Lower leg skin (tissue), 4 donors: ENCODE data around the gene MINDY2. TPM values are rescaled to one million over a fixed set of nuclear protein-coding genes. Genes with fewer than 3 reads are reported as not detected.
"Not testable (repeated sequence)": the region's sequence is repeated elsewhere in the genome, so short reads cannot be mapped to it uniquely, and the experiment has no call there.

ENCODE experiments used
- DNase-seq, 2 donors: peaks; one replicate each; pipeline ENCODE4 v3.0.0-alpha.2; 2019; ENCODE audit warnings: low spot score in 2 of 2
- H3K4me3 ChIP-seq: fragments of 200-600 bp; sonication (generic); 2 replicates; pipeline ENCODE4 v1.5.1; 2017; ENCODE audit warnings: mild to moderate bottlenecking, low read depth; ENCODE audit not compliant: poor library complexity, severe bottlenecking
- POLR2A ChIP-seq, 2 donors: fragments of 450-650 bp; IDR thresholded peaks; one replicate each; pipeline ENCODE4 v1.6.1; 2016 to 2017; ENCODE audit warnings: antibody characterized with exemption in 2 of 2, mild to moderate bottlenecking in 1 of 2, moderate library complexity in 1 of 2
- WGBS, 2 donors: methylation state at CpG; one replicate each; pipeline ENCODE4 v1.1.5; 2018; 5-methylcytosine and 5-hydroxymethylcytosine counted together
- intact Hi-C: fragments of 100-400 bp; cut with DNase I; formaldehyde crosslinking; loops from one replicate; pipeline ENCODE4 v1.15.0; 2023; ENCODE audit warnings: low total_unique reads
- total RNA-seq, 4 donors: library from RNA; depleted of rRNA; stranded (reverse); fragments of >200 nt; gene quantifications; one replicate each; pipeline ENCODE4 v1.1.0, GENCODE V29; 2016
- TF ChIP-seq, protein P1 (sequence below), 3 donors: fragments of 450-650 bp; IDR thresholded peaks; one replicate each; pipeline ENCODE4 v1.5.1; 2016; ENCODE audit warnings: antibody characterized with exemption in 3 of 3, mild to moderate bottlenecking in 3 of 3, moderate library complexity in 2 of 3

The MINDY2 gene
- total RNA-seq, 4 donors from 2014 or later = 17.9 to 30.5 (median 23.4) TPM

DNA sequence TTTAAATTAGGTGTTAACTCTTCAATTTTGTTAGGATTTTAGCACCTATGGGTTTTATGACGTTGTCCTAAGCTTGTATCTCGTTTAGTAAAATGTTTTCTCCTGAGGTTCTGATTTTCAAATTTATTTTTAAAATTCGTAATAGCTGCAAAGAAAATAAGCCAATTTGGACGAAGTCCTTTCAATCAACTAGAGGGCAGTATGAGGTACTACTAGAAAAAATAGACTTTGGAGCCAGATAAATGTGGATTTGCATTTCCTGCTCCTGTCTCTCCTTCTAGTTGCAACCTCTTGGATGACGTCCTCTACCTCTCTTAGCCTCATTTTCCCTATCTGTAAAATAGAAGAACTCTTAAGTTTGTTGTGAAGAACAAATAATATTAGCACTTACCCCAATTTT lies 81.2 kb downstream of the MINDY2 start:
- no peak overlapping the region for H3K4me3 ChIP-seq
- intact Hi-C loops = no loop called here
- TF ChIP-seq, protein P1, sequence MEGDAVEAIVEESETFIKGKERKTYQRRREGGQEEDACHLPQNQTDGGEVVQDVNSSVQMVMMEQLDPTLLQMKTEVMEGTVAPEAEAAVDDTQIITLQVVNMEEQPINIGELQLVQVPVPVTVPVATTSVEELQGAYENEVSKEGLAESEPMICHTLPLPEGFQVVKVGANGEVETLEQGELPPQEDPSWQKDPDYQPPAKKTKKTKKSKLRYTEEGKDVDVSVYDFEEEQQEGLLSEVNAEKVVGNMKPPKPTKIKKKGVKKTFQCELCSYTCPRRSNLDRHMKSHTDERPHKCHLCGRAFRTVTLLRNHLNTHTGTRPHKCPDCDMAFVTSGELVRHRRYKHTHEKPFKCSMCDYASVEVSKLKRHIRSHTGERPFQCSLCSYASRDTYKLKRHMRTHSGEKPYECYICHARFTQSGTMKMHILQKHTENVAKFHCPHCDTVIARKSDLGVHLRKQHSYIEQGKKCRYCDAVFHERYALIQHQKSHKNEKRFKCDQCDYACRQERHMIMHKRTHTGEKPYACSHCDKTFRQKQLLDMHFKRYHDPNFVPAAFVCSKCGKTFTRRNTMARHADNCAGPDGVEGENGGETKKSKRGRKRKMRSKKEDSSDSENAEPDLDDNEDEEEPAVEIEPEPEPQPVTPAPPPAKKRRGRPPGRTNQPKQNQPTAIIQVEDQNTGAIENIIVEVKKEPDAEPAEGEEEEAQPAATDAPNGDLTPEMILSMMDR (IDR thresholded peaks at IDR 0.05) = no peak
- TF ChIP-seq POLR2A (IDR thresholded peaks at IDR 0.05) = no peak
- 82 to 84% methylated on average over 5 of the region's 5 CpGs for WGBS, 2 donors
- DNase-seq = no peak

DNA sequence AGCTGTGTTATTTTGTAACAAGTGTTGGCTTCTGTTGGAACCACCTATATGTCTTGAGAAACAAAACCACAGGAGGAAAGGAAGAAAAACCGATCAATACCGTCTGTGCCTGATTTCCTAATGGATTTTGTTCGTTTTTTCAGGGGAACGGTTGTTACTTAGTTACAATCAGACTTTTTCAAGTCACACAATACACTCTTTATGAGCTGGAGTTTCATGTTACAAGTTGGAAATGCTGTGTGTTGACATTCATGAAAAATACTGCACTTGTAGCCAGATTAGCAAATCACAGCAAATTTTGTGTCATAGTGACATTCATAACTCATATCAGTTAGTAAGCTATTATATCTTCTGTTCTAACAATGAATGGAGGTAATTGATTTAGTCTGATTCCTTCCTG lies 83.5 kb downstream of the MINDY2 start:
- WGBS, 2 donors = 75 to 81% methylated on average over 4 of the region's 4 CpGs
- H3K4me3 ChIP-seq = no peak overlapping the region
- no peak for DNase-seq
- intact Hi-C loops = no loop called here
- TF ChIP-seq, protein P1 (IDR thresholded peaks at IDR 0.05) = no peak
- TF ChIP-seq POLR2A (IDR thresholded peaks at IDR 0.05) = no peak

DNA sequence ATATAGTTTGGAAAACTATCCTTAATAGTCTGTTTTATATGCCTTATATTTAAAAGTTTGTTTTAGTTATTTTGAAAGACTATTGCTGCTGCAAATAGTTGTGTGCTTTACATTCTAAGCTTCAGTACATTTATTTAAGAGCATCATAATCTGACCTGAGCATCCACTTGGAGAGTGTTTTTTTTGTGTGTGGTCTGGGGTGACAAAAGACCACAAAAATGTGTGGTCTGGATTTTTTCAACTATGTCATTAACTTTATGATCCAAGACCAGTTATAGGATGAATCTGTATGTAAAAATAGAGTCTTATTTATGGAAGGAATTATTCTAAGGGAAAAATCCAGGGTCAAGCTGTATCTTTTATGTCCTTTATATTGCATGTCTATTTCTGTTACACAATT lies 85.0 kb downstream of the MINDY2 start:
- H3K4me3 ChIP-seq = no peak overlapping the region
- no peak for TF ChIP-seq POLR2A (IDR thresholded peaks at IDR 0.05)
- TF ChIP-seq, protein P1 (IDR thresholded peaks at IDR 0.05) = no peak
- intact Hi-C loops = no loop called here
- DNase-seq = no peak

DNA sequence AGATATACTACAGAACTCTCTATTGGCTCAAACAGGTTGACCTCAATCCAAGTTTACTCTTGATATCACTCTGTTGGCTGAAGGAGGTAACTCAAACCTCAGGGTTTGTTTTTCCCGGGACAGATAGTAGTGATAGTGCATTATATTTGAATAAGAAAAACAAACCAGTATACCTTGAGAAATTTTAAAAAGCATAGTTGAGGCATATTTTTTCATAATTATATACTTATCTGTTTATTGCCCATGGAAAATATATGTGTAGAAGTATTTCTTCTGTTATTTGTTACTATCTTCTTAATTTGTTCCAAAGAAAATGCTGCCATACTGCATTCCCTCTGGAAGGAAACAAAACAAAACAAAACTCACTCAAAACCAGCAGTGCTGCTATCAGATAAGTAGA lies 85.5 kb downstream of the MINDY2 start:
- intact Hi-C loops, H3K4me3 ChIP-seq, DNase-seq: not testable (repeated sequence)
- 74 to 86% methylated on average over 1 of the region's 1 CpG for WGBS, 2 donors

DNA sequence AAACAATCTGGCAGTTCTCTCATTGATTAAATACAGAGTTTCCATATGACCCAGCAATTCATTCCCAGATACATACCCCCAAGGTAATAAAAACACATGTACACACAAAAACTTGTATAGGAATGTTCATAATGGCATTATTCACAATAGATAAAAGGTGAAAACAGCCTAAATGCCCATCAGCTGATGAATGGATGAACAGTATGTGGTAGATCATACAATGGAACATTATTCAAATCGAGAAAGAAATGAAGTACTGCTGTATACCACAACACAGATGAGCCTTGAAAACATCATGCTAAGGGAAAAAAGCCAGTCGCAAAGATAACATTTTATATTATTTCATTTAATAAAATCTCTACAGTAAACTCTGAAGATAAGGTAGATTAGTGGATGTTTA lies 91.2 kb downstream of the MINDY2 start:
- H3K4me3 ChIP-seq = no peak overlapping the region
- 77 to 79% methylated on average over 2 of the region's 2 CpGs for WGBS, 2 donors
- TF ChIP-seq, protein P1 (IDR thresholded peaks at IDR 0.05) = no peak
- TF ChIP-seq POLR2A (IDR thresholded peaks at IDR 0.05) = no peak
- intact Hi-C loops = no loop called here
- no peak for DNase-seq

DNA sequence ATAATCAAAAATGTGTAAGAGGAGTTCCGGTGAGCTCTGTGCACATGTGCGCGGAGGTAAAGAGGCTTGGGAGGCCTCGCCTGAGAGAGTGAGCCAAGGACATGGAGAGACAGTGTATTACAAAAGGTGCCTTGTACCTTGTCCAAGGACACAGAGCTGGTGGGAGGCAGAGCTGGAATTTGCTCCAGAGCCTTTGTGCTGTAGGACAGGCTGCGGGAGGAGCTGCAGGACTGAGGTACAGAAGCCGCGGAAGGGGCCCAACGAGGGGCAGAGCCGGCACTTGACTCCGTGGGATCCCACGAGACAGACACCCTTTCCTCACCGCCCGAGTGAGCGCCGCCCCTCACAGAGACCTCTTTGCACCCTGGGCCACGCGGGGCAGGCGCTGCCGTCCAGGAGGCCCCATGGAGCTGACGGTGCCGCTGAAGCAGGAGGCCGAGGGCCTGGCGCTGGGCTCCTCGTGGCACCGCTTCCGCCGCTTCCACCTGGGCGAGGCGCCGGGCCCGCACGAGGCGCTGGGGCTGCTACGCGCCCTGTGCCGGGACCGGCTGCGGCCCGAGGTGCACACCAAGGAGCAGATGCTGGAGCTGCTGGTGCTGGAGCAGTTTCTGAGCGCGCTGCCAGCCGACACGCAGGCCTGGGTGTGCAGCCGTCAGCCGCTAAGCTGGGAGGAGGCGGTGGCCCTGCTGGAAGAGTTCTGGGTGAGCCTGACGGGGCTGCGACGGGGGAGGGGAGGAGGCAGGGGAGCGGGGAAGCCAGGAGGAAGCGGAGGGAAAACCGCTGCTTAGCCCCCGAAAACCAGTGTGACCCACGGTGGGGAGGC lies 93.7 kb downstream of the MINDY2 start:
- intact Hi-C loops = no loop called here
- WGBS, 2 donors = 18 to 24% methylated on average over 32 to 35 of the region's 54 CpGs

More for the DNA sequence above, 93.7 kb downstream of the MINDY2 start:
- no peak for DNase-seq
- H3K4me3 ChIP-seq = peak overlapping the region; percentile 17
- TF ChIP-seq POLR2A (IDR thresholded peaks at IDR 0.05) = no peak
- TF ChIP-seq, protein P1 (IDR thresholded peaks at IDR 0.05) = no peak
